PFSK-1 (cell line): ENCODE data around the gene DNAJB11.

Source experiments
- FOXP2 ChIP-seq: optimal IDR thresholded peaks from 2 replicates; pipeline ENCODE3; 2011; ENCODE audit warnings: borderline replicate concordance, control low read depth, inconsistent platforms; ENCODE audit not compliant: insufficient read depth; ENCODE audit errors: extremely low read length, extremely low read depth
- POLR2AphosphoS5 ChIP-seq: IDR thresholded peaks from 2 replicates; pipeline ENCODE4 v1.6.1; 2012; ENCODE audit warnings: low read depth, mild to moderate bottlenecking, control low read depth, low read length, moderate library complexity
- REST ChIP-seq, 2 experiments: IDR thresholded peaks; 2 replicates each; pipeline versions ENCODE4 v1.6.1 to v1.8.0; 2011 to 2012; ENCODE audit warnings: low read depth in 2 of 2, low read length in 2 of 2, control low read depth in 1 of 2, inconsistent platforms in 1 of 2, mild to moderate bottlenecking in 1 of 2, moderate library complexity in 1 of 2; ENCODE audit not compliant: insufficient read depth in 1 of 2
- SIN3A ChIP-seq: IDR thresholded peaks from 2 replicates; pipeline ENCODE4 v1.6.1; 2012; ENCODE audit warnings: mild to moderate bottlenecking, low read length, moderate library complexity, borderline replicate concordance; ENCODE audit not compliant: insufficient read depth
- TAF1 ChIP-seq: IDR thresholded peaks from 2 replicates; pipeline ENCODE4 v1.6.1; 2012; ENCODE audit warnings: low read length, control low read depth, borderline replicate concordance; ENCODE audit not compliant: insufficient read depth

Gene DNAJB11

GRCh38 chr3:186524616-186525015 lies 45.9 kb upstream of the DNAJB11 start:
- no peak for TF ChIP-seq POLR2AphosphoS5
- no peak for TF ChIP-seq TAF1
- no peak for TF ChIP-seq FOXP2
- TF ChIP-seq REST (IDR thresholded peaks at IDR 0.05; ENCODE audit: insufficient read depth in 1 of 2, low read depth in 2 of 2, low read length in 2 of 2), result no peak
- no peak for TF ChIP-seq SIN3A

GRCh38 chr3:186525369-186526255 lies 44.9 kb upstream of the DNAJB11 start:
- TF ChIP-seq TAF1 (no peak), REST (IDR thresholded peaks at IDR 0.05; ENCODE audit: insufficient read depth in 1 of 2, low read depth in 2 of 2, low read length in 2 of 2) (no peak), FOXP2 (no peak), SIN3A (no peak), POLR2AphosphoS5 (no peak)

- TF ChIP-seq FOXP2, result no peak
- TF ChIP-seq POLR2AphosphoS5, result no peak
- no peak for TF ChIP-seq REST (IDR thresholded peaks at IDR 0.05; ENCODE audit: insufficient read depth in 1 of 2, low read depth in 2 of 2, low read length in 2 of 2)
- TF ChIP-seq TAF1, result no peak
- TF ChIP-seq SIN3A, result no peak
These were observed 44.3 kb upstream of the DNAJB11 start for GRCh38 chr3:186526256-186526606.

DNA sequence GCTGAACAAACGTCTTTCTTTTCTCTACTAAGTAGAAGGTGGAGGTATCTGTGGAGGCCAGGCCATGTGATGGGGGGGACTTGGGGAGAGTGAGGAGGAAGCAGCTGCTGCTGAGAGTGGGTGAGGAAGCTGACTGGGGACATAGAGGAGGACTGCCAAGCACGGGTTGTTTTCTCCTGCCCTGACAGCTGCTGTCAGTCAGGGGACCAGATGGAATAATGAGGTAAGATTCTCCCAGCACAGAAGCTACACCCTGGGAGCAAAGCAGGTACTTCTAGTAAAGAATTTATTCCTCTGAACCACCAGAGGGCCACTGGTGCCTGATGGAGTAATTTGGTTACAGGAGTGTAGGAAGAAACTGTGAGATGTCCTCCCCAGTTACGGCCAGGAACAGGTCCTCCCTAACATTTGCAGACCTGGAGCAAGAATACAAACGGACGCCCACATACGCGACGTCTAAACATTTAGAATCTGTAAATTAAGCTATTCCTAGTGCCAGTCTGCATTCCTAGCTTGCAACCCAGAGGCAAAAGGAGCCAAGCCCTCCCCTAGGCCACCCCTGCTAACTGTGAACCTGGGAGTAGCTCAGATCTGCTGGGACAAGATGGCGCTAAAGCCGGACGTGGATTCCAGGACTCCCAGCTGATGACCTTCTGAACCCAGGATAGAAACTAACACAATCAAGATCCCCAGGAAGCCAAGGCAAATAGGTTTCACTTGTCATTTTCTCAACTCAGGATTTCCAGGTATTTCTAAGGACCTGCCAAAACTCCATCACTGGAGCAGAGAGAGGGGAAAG lies 41.1 kb upstream of the DNAJB11 start:
- TF ChIP-seq POLR2AphosphoS5 (no peak), FOXP2 (no peak), TAF1 (no peak), SIN3A (no peak), REST (IDR thresholded peaks at IDR 0.05; ENCODE audit: insufficient read depth in 1 of 2, low read depth in 2 of 2, low read length in 2 of 2) (no peak)
